MM.1S (cell line): ENCODE results near the gene RB1.

Source experiments
- DNase-seq: peaks from one replicate; pipeline ENCODE4 v3.0.0-alpha.2; 2015
- H2AFZ ChIP-seq: fragments of 300-600 bp; sonication (generic); 2 replicates; pipeline ENCODE4 v1.6.0; 2016; ENCODE audit warnings: antibody characterized with exemption, low read length
- H3F3A ChIP-seq: fragments of 300-600 bp; sonication (generic); 2 replicates; pipeline ENCODE4 v1.6.1; 2016; ENCODE audit warnings: mild to moderate bottlenecking, antibody characterized with exemption, low read length, moderate library complexity, mixed read lengths; ENCODE audit not compliant: insufficient read depth
- H3K27ac ChIP-seq: fragments of 300-600 bp; sonication (generic); 2 replicates; pipeline ENCODE4 v1.5.1; 2016; ENCODE audit warnings: mild to moderate bottlenecking, low read length
- H3K27me3 ChIP-seq: fragments of 300-600 bp; sonication (generic); replicated peaks from 2 replicates; pipeline ENCODE4 v1.6.0; 2016; ENCODE audit warnings: low read length; ENCODE audit not compliant: insufficient read depth
- H3K36me3 ChIP-seq: fragments of 300-600 bp; sonication (generic); replicated peaks from 2 replicates; pipeline ENCODE4 v1.6.1; 2016; ENCODE audit warnings: mild to moderate bottlenecking, low read length, mixed read lengths; ENCODE audit not compliant: insufficient read depth
- H3K4me1 ChIP-seq: fragments of 300-600 bp; sonication (generic); 2 replicates; pipeline ENCODE4 v1.6.1; 2016; ENCODE audit warnings: low read length, mixed read lengths
- H3K4me2 ChIP-seq: fragments of 300-600 bp; sonication (generic); 2 replicates; pipeline ENCODE4 v1.6.0; 2016; ENCODE audit warnings: low read depth, low read length
- H3K4me3 ChIP-seq: fragments of 300-600 bp; sonication (generic); 2 replicates; pipeline ENCODE4 v1.5.1; 2016; ENCODE audit warnings: low read length, mixed read lengths
- H3K79me2 ChIP-seq: fragments of 300-600 bp; sonication (generic); 2 replicates; pipeline ENCODE4 v1.6.1; 2016; ENCODE audit warnings: mixed run types, low read length, mixed read lengths
- H3K9ac ChIP-seq: fragments of 300-600 bp; sonication (generic); 2 replicates; pipeline ENCODE4 v1.6.1; 2016; ENCODE audit warnings: low read length, mixed read lengths
- H3K9me2 ChIP-seq: fragments of 300-600 bp; sonication (generic); replicated peaks from 2 replicates; pipeline ENCODE4 v1.6.1; 2016; ENCODE audit warnings: mild to moderate bottlenecking, low read length, mixed read lengths; ENCODE audit not compliant: insufficient read depth
- H3K9me3 ChIP-seq: fragments of 300-600 bp; sonication (generic); replicated peaks from 2 replicates; pipeline ENCODE4 v1.6.1; 2016; ENCODE audit warnings: mild to moderate bottlenecking, low read length, mixed read lengths; ENCODE audit not compliant: insufficient read depth
- H4K20me1 ChIP-seq: fragments of 300-600 bp; sonication (generic); 2 replicates; pipeline ENCODE4 v1.6.1; 2016; ENCODE audit warnings: mild to moderate bottlenecking, low read length, moderate library complexity, mixed read lengths; ENCODE audit not compliant: insufficient read depth
- CTCF ChIP-seq: fragments of 300-600 bp; sonication (generic); IDR thresholded peaks from 2 replicates; pipeline ENCODE4 v1.5.1; 2016; ENCODE audit warnings: antibody characterized with exemption, low read length, mixed read lengths
- EZH2 ChIP-seq: fragments of 300-600 bp; sonication (generic); optimal IDR thresholded peaks from 2 replicates; pipeline ENCODE3; 2017; ENCODE audit warnings: low read depth, mild to moderate bottlenecking, antibody characterized with exemption, low read length, mixed read lengths
- EZH2phosphoT487 ChIP-seq: fragments of 300-600 bp; sonication (generic); IDR thresholded peaks from 2 replicates; pipeline ENCODE4 v1.6.1; 2018; ENCODE audit warnings: antibody characterized with exemption, low read length

The RB1 gene

GRCh38 chr13:48260970-48261369, 42.6 kb upstream of the RB1 start:
- no peaks in the 10 kb centered on the region for H3K9me3 ChIP-seq
- no peak overlapping the region for H3K4me2 ChIP-seq
- no peaks in the 10 kb centered on the region for H3K36me3 ChIP-seq

GRCh38 chr13:48263196-48263595, 40.4 kb upstream of the RB1 start:
- H3K4me1 ChIP-seq: no peaks in the 10 kb centered on the region
- H3K79me2 ChIP-seq: no peaks in the 10 kb centered on the region
- no peaks in the 10 kb centered on the region for H3K9me3 ChIP-seq
- no peaks in the 10 kb centered on the region for H4K20me1 ChIP-seq
- no peak for DNase-seq
- no peak overlapping the region for H3K4me2 ChIP-seq
- no peaks in the 10 kb centered on the region for H3K9me2 ChIP-seq
- H2AFZ ChIP-seq: no peak overlapping the region
- TF ChIP-seq CTCF (no peak), EZH2phosphoT487 (no peak), EZH2 (no peak)
- H3K27ac ChIP-seq: no peak overlapping the region
- H3K36me3 ChIP-seq: no peaks in the 10 kb centered on the region
- H3K27me3 ChIP-seq: no peaks in the 10 kb centered on the region
- H3K4me3 ChIP-seq: no peak overlapping the region
- H3K9ac ChIP-seq: no peak overlapping the region
- no peaks in the 10 kb centered on the region for H3F3A ChIP-seq

More at GRCh38 chr13:48260970-48261369, 42.6 kb upstream of the RB1 start:
- H3K79me2 ChIP-seq: no peaks in the 10 kb centered on the region
- H3K27ac ChIP-seq: no peak overlapping the region
- H2AFZ ChIP-seq: no peak overlapping the region
- no peaks in the 10 kb centered on the region for H3K9me2 ChIP-seq
- no peaks in the 10 kb centered on the region for H3K27me3 ChIP-seq
- no peak for DNase-seq
- H3K4me1 ChIP-seq: no peaks in the 10 kb centered on the region
- no peak for TF ChIP-seq EZH2
- TF ChIP-seq CTCF: no peak
- TF ChIP-seq EZH2phosphoT487: no peak
- H3K9ac ChIP-seq: no peak overlapping the region
- H3K4me3 ChIP-seq: no peak overlapping the region
- no peaks in the 10 kb centered on the region for H4K20me1 ChIP-seq
- H3F3A ChIP-seq: no peaks in the 10 kb centered on the region

GRCh38 chr13:48264058-48264457, 39.5 kb upstream of the RB1 start:
- Histone ChIP-seq H3K9ac (no peak overlapping the region), H3K4me1 (no peaks in the 10 kb centered on the region), H3K4me2 (no peak overlapping the region), H3K27me3 (no peaks in the 10 kb centered on the region), H3K9me2 (no peaks in the 10 kb centered on the region), H3K9me3 (no peaks in the 10 kb centered on the region), H3K79me2 (no peaks in the 10 kb centered on the region), H3F3A (no peaks in the 10 kb centered on the region), H3K4me3 (no peak overlapping the region), H3K27ac (no peak overlapping the region), H3K36me3 (no peaks in the 10 kb centered on the region), H2AFZ (no peak overlapping the region), H4K20me1 (no peaks in the 10 kb centered on the region)
- DNase-seq: no peak
- TF ChIP-seq EZH2 (no peak), CTCF (no peak), EZH2phosphoT487 (no peak)
